Small intestine (tissue), 7 donors: ENCODE measurements around the gene AKT2. TPM values are rescaled to one million over a fixed set of nuclear protein-coding genes. Genes with fewer than 3 reads are reported as not detected.

Experiments
- DNase-seq, 2 donors: peaks; one replicate each; pipeline versions ENCODE4 v3.0.0 to v3.0.0-alpha.2; 2013
- FAIRE-seq: peaks from 2 replicates; lab custom pipeline; 2012; peaks lifted over from hg19 to GRCh38; lab: Jason Lieb, UNC
- H3K27ac ChIP-seq, 3 donors: one replicate each; pipeline ENCODE4 v1.5.1; 2013; ENCODE audit warnings: low read length in 2 of 3, mild to moderate bottlenecking in 2 of 3, control low read depth in 1 of 3, inconsistent platforms in 1 of 3, low read depth in 1 of 3, moderate library complexity in 1 of 3
- H3K27me3 ChIP-seq, 3 donors: one replicate each; pipeline ENCODE4 v1.6.1; 2013; ENCODE audit warnings: low read length in 3 of 3, inconsistent platforms in 1 of 3; ENCODE audit not compliant: control insufficient read depth in 3 of 3, insufficient read depth in 3 of 3
- H3K36me3 ChIP-seq, 3 donors: one replicate each; pipeline ENCODE4 v1.6.1; 2013; ENCODE audit warnings: low read length in 3 of 3, inconsistent platforms in 1 of 3, low read depth in 1 of 3, mild to moderate bottlenecking in 1 of 3, moderate library complexity in 1 of 3; ENCODE audit not compliant: control insufficient read depth in 3 of 3, insufficient read depth in 2 of 3
- H3K4me1 ChIP-seq, 3 donors: one replicate each; pipeline ENCODE4 v1.6.1; 2013; ENCODE audit warnings: low read length in 2 of 3, inconsistent platforms in 1 of 3, low read depth in 1 of 3, mild to moderate bottlenecking in 1 of 3, moderate library complexity in 1 of 3; ENCODE audit not compliant: control insufficient read depth in 3 of 3, insufficient read depth in 2 of 3
- H3K4me3 ChIP-seq, 3 donors: one replicate each; pipeline ENCODE4 v1.5.1; 2013; ENCODE audit warnings: low read length in 3 of 3, control low read depth in 1 of 3, inconsistent platforms in 1 of 3, low read depth in 1 of 3, mild to moderate bottlenecking in 1 of 3, moderate library complexity in 1 of 3
- H3K9me3 ChIP-seq, 2 donors: one replicate each; pipeline ENCODE4 v1.6.1; 2013; ENCODE audit warnings: low read depth in 1 of 2, low read length in 1 of 2; ENCODE audit not compliant: control insufficient read depth in 2 of 2, insufficient read depth in 1 of 2
- WGBS, 3 donors: extraction: QIAGEN DNeasy Blood & Tissue Kit; methylation state at CpG; one replicate each; pipeline ENCODE4 v1.1.7; 2013; 5-methylcytosine and 5-hydroxymethylcytosine counted together
- polyA plus RNA-seq, 4 donors: library from polyadenylated mRNA; stranded (reverse) in 3 of 4; unstranded in 1 of 4; fragments of 200-250 nt in 3 of 4; fragments of 120-200 nt in 1 of 4; gene quantifications; one replicate each; pipeline versions ENCODE4 v1.2.1 to v1.2.3, GENCODE V29; 2013
- donor health status: healthy with polysubstance abuse.
- donor health status: control.
- donor health status: control.
- donor health status: Bipolar disorder and iron deficiency.
- donor health status: healthy.

Gene AKT2
- polyA plus RNA-seq, 4 donors: 19.2 to 97.2 (median 48.5) TPM

DNA sequence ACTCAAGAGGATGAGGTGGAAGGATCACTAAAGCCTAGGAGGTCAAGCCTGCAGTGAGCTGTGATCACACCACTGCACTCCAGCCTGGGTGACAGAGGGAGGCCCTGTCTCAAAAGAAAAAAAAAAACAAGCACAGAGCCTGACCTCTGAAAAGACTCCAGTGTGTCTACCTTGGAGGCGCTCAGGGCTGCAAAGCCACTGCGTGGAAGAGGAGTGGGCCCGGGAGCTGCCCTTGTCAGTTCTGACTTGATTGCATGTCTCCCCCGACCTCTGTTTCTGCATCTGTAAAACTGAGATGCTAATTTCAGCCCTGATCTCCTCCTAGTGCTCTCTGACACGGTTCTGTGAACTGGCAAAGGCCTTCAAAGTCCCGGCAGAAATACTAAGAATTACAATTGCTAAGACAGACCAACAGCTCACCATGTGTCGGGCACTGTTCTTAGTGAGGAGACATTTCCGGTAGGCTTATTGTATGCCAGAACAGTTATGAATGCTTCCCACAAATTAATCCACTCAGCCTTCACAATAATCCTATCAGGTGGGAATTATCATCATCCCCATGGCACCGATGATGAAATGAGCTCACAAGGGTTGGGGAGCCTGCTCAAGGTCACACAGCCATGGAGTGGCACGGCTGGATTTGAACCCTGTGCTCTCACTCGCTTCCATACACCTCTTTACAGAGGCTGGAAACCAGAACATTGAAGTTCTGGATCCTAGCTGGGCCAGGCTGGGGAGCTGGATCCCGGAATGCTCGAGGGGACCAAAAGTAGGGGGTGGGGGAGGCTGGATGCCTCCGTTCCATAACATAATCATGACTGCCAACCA is 3.5 kb downstream of the AKT2 start:
- H3K27me3 ChIP-seq: no peaks in the 10 kb centered on the region
- peaks cover 0 to 46% (median 0%) of the 10 kb centered on the region in 3 donors for H3K36me3 ChIP-seq
- no peaks in the 10 kb centered on the region for H3K9me3 ChIP-seq
- peaks cover 3 to 58% (median 20%) of the 10 kb centered on the region in 3 donors for H3K4me1 ChIP-seq
- WGBS, 3 donors: 56 to 70% (median 65%) methylated on average over 14 of the region's 14 CpGs
- FAIRE-seq (no peak), DNase-seq (no peak)
- peak overlapping the region in 2 of 3 donors; percentile 64 to 79 for H3K27ac ChIP-seq
- H3K4me3 ChIP-seq: no peak overlapping the region

DNA sequence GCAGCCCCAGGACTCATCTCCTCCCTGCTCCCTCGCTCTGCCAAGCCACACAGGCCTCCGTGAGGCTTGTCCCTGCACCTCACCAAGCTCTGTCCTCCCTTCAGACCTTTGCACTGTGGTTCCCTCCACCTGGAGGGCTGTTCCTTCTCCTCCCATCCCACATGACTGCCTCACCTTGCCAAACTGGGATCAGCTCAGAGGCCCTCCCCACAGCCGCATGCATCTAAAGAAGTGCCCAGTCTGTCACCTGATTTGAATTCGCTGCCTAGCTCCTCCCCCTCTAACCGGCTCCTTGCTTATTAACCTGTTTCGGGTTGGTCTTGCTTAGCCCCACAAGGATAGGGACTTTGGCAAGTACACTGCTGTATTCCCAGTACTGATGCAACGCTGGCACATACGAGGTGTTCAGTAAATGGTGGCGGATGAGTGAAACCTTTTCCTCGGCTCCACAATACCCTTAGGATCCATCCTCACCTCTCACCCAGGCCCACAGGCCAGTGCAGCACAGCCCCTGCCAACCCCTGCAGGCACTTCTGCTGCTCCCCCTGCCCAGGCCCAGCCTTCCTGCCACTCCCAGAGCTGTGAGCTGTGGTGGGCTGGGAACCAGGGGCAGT is 4.4 kb downstream of the AKT2 start:
- Histone ChIP-seq H3K9me3 (no peaks in the 10 kb centered on the region), H3K4me1 (peaks cover 3 to 55% (median 20%) of the 10 kb centered on the region in 3 donors), H3K27ac (peak overlapping the region; percentile 72 to 79 (median 77)), H3K27me3 (no peaks in the 10 kb centered on the region), H3K4me3 (peak overlapping the region in 2 of 3 donors; percentile 6 to 28), H3K36me3 (peaks cover 0 to 48% (median 0%) of the 10 kb centered on the region in 3 donors)
- WGBS, 3 donors: 9 to 57% (median 31%) methylated on average over 10 of the region's 10 CpGs
- DNase-seq: peak; percentile 89 to 98
- FAIRE-seq: no peak

DNA sequence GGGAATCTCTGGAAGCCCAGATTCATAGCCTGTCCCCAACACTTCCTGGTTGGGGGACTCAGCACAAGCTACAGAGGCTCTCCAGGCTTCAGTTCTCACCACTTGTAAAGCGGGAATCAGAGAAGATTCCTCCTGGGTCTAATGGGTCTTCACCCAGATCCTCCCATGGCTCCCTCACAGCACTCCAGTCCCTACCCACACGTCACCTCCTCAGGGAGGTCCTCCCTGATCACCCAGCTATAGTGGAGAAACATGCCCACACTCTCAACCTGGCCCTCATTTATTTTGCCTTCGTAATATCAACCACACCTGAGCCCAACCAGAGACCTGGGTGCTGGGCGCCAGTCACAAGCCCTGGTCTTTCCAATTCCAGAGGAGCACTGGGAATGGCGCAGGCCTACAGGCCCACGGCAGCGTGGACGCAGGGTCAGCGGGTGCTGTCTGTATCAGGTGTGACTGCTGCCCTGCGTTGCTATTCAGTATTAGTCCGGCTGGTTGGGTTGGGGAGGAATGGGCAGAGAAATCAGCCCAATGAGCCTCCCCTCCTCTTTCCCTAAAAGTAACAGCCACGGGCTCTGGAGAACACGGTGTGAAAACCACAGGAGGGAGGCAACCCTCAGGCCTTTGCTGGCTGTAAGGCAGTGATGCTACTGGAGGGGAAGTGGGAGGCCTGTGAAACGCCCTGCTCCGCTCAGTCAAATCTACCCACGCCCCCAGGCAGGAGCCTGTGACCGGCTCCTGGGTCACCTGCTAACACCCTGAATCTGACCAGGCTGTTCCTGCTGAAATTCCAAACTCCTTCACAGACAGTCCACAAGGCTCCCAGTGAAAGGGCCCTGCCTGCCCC is 5.2 kb downstream of the AKT2 start:
- no peak for DNase-seq
- FAIRE-seq: no peak
- WGBS, 3 donors: 42 to 56% (median 47%) methylated on average over 15 to 17 of the region's 17 CpGs
- Histone ChIP-seq H3K9me3 (no peaks in the 10 kb centered on the region), H3K27ac (peak overlapping the region; percentile 72 to 77 (median 74)), H3K27me3 (no peaks in the 10 kb centered on the region), H3K36me3 (peaks cover 0 to 51% (median 0%) of the 10 kb centered on the region in 3 donors), H3K4me3 (peak overlapping the region in 2 of 3 donors; percentile 6 to 28), H3K4me1 (peaks cover 3 to 54% (median 20%) of the 10 kb centered on the region in 3 donors)

DNA sequence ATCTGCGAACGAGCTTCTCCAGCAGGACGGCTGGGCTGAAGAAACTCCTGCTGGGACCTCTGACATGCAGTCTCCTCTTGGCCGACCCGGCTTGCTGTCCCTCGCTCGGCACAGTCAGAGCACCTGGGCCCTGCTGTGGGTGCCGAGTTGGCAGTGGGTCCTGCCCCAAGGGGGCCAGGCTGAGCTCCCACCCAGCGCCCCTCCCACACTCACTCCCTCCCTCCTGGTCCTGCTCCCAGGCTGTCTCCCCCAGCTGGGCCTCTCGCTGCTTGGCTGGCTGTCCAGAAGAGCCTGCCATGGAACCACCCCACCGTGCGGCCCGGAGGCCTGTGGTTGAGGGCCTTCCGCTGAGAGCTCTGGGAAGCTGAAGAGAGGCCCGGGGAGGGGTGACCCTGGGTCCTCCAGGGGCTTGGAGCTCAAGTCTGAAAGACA is 6.0 kb downstream of the AKT2 start:
- no peaks in the 10 kb centered on the region for H3K9me3 ChIP-seq
- FAIRE-seq (no peak), DNase-seq (peak in 1 of 2 donors; percentile 63)
- H3K27ac ChIP-seq: peak overlapping the region in 2 of 3 donors; percentile 74 to 77
- peaks cover 0 to 57% (median 0%) of the 10 kb centered on the region in 3 donors for H3K36me3 ChIP-seq
- H3K4me3 ChIP-seq: peak overlapping the region in 1 of 3 donors; percentile 23
- H3K4me1 ChIP-seq: peaks cover 3 to 54% (median 20%) of the 10 kb centered on the region in 3 donors
- no peaks in the 10 kb centered on the region for H3K27me3 ChIP-seq
- WGBS, 3 donors: 53 to 65% (median 64%) methylated on average over 15 of the region's 15 CpGs

DNA sequence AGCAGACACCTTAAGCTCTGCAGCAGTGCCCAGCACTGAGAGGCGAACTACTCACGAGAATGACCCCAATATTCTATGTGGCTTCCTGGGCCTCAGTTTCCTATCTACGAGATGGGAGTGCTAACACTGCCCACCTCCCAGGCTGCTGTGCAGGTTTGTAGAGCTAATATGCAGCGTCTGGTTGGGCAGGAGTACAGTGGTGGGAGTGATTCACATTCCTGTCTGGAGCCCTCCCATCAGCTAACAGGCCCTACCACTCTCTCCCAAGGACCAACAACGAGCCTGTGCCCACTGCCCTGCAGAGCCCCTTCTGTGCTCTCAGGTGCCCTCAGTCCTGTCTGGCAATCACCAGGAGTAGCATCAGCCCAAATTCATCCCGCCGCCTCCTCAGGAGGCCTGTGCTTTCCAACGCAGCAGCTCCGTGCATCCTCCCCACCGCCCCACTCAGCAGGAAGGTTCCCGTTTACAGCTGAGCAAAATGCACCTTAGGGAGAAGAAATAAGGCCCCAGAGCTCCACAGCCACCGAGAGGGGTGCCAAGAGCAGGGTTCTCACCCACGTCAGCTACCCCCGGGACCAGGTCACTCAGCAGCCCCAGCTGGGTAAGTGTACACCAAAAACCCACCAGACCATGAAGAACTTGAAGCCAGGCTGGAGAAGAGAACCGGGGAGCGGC is 6.6 kb downstream of the AKT2 start:
- peaks cover 0 to 57% (median 0%) of the 10 kb centered on the region in 3 donors for H3K36me3 ChIP-seq
- FAIRE-seq: no peak
- WGBS, 3 donors: 73 to 82% (median 79%) methylated on average over 16 of the region's 16 CpGs
- H3K9me3 ChIP-seq: no peaks in the 10 kb centered on the region
- no peak for DNase-seq
- H3K27me3 ChIP-seq: no peaks in the 10 kb centered on the region
- peaks cover 6 to 49% (median 16%) of the 10 kb centered on the region in 3 donors for H3K4me1 ChIP-seq
- peak overlapping the region in 1 of 3 donors; percentile 23 for H3K4me3 ChIP-seq
- H3K27ac ChIP-seq: peak overlapping the region in 2 of 3 donors; percentile 74 to 77

DNA sequence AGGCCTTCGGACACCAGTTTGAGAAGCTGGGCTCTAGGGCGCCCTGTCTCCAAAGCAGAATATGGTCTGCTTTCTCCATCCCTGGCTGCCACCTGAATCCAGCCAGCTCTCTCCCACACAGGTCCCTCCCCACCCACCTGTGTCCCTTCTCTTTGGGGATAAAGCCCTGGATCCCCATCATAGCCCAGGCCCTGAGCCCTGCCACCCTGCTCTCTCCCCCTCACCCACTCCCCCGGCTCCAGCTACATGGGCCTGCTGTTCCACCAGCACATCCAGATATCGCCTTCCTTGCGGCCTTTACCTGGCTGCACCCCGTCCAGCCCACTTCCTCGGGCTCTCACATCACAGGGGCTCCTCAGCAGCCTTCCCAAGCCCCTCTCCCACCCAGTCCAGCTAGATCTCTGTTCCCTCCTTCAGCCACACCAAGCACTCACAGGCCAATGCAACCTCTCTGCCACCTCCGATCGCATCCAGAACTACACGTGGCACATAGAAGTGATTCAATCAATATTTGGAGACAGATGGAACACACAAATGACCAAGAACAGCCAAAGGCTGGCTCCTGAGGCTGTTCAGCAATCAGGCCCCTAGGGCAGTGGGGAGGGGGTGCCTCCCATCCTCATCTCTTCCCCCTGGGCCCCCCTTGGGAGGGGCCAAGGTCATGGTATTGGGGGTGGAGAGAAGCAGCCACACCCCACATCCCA is 7.6 kb downstream of the AKT2 start:
- Histone ChIP-seq H3K36me3 (peaks cover 0 to 57% (median 0%) of the 10 kb centered on the region in 3 donors), H3K27me3 (no peaks in the 10 kb centered on the region), H3K9me3 (no peaks in the 10 kb centered on the region), H3K4me1 (peaks cover 6 to 44% (median 8%) of the 10 kb centered on the region in 3 donors), H3K27ac (no peak overlapping the region), H3K4me3 (no peak overlapping the region)
- 78 to 86% (median 79%) methylated on average over 10 of the region's 10 CpGs for WGBS, 3 donors
- FAIRE-seq (no peak), DNase-seq (no peak)
